Fibroblast of the aortic adventitia (primary cell): Measurements from ENCODE around the gene EID2. TPM values are rescaled to one million over a fixed set of nuclear protein-coding genes. Genes with fewer than 3 reads are reported as not detected.

Experiments
- DNase-seq: peaks from one replicate; pipeline ENCODE4 v3.0.0-alpha.2; 2010; ENCODE audit warnings: low read depth
- H3K4me3 ChIP-seq: 2 replicates; pipeline ENCODE4 v1.5.1; 2011; ENCODE audit warnings: low read depth, mild to moderate bottlenecking, control low read depth, low read length, moderate library complexity
- total RNA-seq: library from RNA; depleted of rRNA; stranded (reverse); fragments of >200 nt; gene quantifications from 2 replicates; pipeline ENCODE4 v1.2.3, GENCODE V29; 2012; ENCODE audit warnings: low replicate concordance
- TF ChIP-seq, protein P1 (sequence below): IDR thresholded peaks from 2 replicates; pipeline ENCODE4 v1.5.1; 2011; ENCODE audit warnings: mild to moderate bottlenecking, low read length, control low read depth, inconsistent platforms; ENCODE audit not compliant: insufficient read depth

Gene EID2
- total RNA-seq, result 3.9 and 5.7 TPM in 2 replicates

- peak; percentile 95 for DNase-seq
- TF ChIP-seq, protein P1, sequence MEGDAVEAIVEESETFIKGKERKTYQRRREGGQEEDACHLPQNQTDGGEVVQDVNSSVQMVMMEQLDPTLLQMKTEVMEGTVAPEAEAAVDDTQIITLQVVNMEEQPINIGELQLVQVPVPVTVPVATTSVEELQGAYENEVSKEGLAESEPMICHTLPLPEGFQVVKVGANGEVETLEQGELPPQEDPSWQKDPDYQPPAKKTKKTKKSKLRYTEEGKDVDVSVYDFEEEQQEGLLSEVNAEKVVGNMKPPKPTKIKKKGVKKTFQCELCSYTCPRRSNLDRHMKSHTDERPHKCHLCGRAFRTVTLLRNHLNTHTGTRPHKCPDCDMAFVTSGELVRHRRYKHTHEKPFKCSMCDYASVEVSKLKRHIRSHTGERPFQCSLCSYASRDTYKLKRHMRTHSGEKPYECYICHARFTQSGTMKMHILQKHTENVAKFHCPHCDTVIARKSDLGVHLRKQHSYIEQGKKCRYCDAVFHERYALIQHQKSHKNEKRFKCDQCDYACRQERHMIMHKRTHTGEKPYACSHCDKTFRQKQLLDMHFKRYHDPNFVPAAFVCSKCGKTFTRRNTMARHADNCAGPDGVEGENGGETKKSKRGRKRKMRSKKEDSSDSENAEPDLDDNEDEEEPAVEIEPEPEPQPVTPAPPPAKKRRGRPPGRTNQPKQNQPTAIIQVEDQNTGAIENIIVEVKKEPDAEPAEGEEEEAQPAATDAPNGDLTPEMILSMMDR, result peak; percentile 83
- peak within 1 kb of the TSS; percentile 94 for H3K4me3 ChIP-seq
These were observed at the start of gene EID2 for GRCh38 chr19:39539518-39540332. TSS of gene EID2 (minus strand) at chr19:39540161. CDS start at chr19:39540079, 82 bp downstream.

DNA sequence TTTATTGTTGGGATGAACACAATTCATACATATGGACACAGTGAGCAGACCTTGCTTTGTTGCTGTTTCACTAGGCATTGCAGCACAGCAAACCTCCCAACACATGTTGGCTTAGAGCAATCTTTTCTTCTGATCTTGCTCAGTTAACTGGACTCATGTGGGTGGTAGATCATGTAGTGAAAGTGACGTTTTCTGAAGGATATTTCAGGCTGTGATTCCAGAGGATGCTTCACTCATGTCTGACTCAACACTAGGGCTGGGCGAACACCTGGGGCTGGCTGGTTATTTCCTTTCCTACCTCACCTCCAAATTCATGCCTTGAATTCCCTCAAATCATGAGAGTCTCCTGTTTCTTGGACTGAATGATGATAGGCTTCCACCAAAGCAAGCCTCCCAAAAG lies 48.1 kb upstream of the EID2 start:
- H3K4me3 ChIP-seq, result no peak overlapping the region
- no peak for DNase-seq
- TF ChIP-seq, protein P1, result no peak

- H3K4me3 ChIP-seq, result no peak overlapping the region
- DNase-seq, result no peak
- TF ChIP-seq, protein P1, result no peak
These were observed 47.5 kb upstream of the EID2 start for GRCh38 chr19:39587496-39587895.

DNA sequence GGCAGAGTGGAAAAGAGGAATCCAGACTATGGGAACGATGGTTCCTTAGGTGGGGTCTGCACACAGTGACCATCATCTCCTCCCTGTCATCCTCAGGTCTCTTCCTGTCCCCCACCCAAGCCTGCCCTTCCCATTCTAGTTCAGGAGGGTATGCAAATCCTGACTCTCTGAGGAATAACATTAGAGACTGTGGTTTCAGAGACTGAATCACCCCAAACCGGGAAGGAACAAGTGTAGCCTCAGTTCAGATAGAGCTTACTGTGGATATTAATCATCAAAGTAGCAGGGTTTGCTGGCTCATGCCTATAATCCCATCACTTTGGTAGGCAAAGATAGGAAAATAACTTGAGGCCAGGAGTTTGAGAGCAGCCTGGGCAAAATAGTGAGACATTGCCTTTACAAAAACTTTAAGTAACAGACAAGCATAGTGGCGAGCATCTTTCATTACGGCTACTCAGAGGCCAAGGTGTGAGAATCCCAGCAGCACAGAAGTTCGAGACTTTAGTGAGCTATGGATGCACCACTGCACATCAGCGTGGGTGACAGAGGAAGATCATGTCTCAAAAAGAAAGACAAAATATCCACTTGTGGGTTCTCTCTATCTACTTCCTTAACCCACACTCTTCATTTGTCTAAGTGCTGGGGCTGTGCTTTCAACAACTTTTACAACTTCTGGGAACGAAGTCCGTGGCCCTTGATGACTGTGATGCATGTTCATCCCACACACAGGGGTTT lies 43.1 kb upstream of the EID2 start:
- TF ChIP-seq, protein P1, result no peak
- no peak for DNase-seq
- no peak overlapping the region for H3K4me3 ChIP-seq

DNA sequence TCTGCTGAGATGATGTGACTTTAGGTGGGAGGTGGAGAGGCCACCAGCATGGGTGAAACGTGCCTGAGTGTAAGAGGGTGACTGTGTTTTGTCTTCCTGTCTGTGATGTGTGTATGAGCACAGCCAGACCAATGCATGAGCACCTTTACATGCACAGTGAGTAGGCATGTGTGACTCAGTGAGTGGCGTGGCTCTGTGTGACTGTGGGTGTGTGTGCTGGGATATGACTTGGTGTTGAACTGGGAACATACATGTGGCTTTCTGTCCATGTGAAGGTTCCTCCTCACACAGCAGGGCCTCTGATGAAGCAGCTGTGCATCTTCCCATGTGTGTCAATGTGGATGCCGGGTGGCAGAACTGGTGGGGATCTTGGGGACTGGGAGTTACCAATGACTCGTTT lies 42.5 kb upstream of the EID2 start:
- DNase-seq, result no peak
- H3K4me3 ChIP-seq, result no peak overlapping the region
- TF ChIP-seq, protein P1, result no peak

- DNase-seq, result no peak
- TF ChIP-seq, protein P1, result no peak
- no peak overlapping the region for H3K4me3 ChIP-seq
These were observed 28.6 kb upstream of the EID2 start for GRCh38 chr19:39568604-39569003.
